B cell (primary cell): ENCODE results near the gene RAB24.

ENCODE experiments used
- CTCF ChIP-seq: fragments of 200-600 bp; IDR thresholded peaks from one replicate; pipeline ENCODE4 v1.8.0; 2022; ENCODE audit warnings: antibody characterized with exemption, mild to moderate bottlenecking
- EZH2 ChIP-seq: IDR thresholded peaks from 2 replicates; pipeline ENCODE4 v1.6.1; 2012; ENCODE audit warnings: borderline replicate concordance, low read depth, mild to moderate bottlenecking, moderate library complexity, low read length; ENCODE audit not compliant: insufficient read depth, poor library complexity, severe bottlenecking

GRCh38 chr5:177288191-177288590 lies 15.3 kb downstream of the RAB24 start:
- TF ChIP-seq CTCF, result no peak
- TF ChIP-seq EZH2, result no peak
